Measurements from ENCODE around the gene DUSP1.

- no peak for TF ChIP-seq POLR2A (IDR thresholded peaks at IDR 0.05; ENCODE audit: low read depth)
- TF ChIP-seq, protein P1, sequence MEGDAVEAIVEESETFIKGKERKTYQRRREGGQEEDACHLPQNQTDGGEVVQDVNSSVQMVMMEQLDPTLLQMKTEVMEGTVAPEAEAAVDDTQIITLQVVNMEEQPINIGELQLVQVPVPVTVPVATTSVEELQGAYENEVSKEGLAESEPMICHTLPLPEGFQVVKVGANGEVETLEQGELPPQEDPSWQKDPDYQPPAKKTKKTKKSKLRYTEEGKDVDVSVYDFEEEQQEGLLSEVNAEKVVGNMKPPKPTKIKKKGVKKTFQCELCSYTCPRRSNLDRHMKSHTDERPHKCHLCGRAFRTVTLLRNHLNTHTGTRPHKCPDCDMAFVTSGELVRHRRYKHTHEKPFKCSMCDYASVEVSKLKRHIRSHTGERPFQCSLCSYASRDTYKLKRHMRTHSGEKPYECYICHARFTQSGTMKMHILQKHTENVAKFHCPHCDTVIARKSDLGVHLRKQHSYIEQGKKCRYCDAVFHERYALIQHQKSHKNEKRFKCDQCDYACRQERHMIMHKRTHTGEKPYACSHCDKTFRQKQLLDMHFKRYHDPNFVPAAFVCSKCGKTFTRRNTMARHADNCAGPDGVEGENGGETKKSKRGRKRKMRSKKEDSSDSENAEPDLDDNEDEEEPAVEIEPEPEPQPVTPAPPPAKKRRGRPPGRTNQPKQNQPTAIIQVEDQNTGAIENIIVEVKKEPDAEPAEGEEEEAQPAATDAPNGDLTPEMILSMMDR (IDR thresholded peaks at IDR 0.05), result no peak
Observed at GRCh38 chr5:172725273-172725672, 45.7 kb downstream of the DUSP1 start.

Measured in esophagus muscularis mucosa (tissue), 3 donors.